GM23338 (cell line): ENCODE data around the gene GPR143. TPM values are rescaled to one million over a fixed set of nuclear protein-coding genes. Genes with fewer than 3 reads are reported as not detected.

Experiments used
- ATAC-seq: fragments of 200-7000 bp; cut with Tn5 transposase; 3 replicates; pipeline ENCODE4 v1.9.1; 2020
- DNase-seq: peaks from one replicate; pipeline ENCODE4 v3.0.0-alpha.2; 2015; ENCODE audit warnings: low spot score
- H2AFZ ChIP-seq: fragments of 200-600 bp; sonication (generic); 2 replicates; pipeline ENCODE4 v1.8.0; 2016; ENCODE audit warnings: antibody characterized with exemption, mild to moderate bottlenecking, moderate library complexity
- H3F3A ChIP-seq: fragments of 200-600 bp; sonication (generic); replicated peaks from 2 replicates; pipeline ENCODE4 v1.8.0; 2017; ENCODE audit warnings: antibody characterized with exemption, mixed run types, low read depth
- H3K27ac ChIP-seq: fragments of 200-600 bp; sonication (generic); 2 replicates; pipeline ENCODE4 v1.6.1; 2016; ENCODE audit warnings: low read depth
- H3K27me3 ChIP-seq: fragments of 200-600 bp; sonication (generic); 2 replicates; pipeline ENCODE4 v1.8.0; 2016; ENCODE audit warnings: mild to moderate bottlenecking, mixed run types, moderate library complexity; ENCODE audit not compliant: insufficient read depth
- H3K36me3 ChIP-seq: fragments of 200-600 bp; sonication (generic); 2 replicates; pipeline ENCODE4 v1.8.0; 2016; ENCODE audit warnings: mild to moderate bottlenecking; ENCODE audit not compliant: insufficient read depth
- H3K4me1 ChIP-seq: fragments of 200-600 bp; sonication (generic); 2 replicates; pipeline ENCODE4 v1.8.0; 2016; ENCODE audit warnings: mild to moderate bottlenecking, moderate library complexity; ENCODE audit not compliant: insufficient read depth
- H3K4me2 ChIP-seq: fragments of 200-600 bp; sonication (generic); 2 replicates; pipeline ENCODE4 v1.7.1; 2017; ENCODE audit warnings: mixed run types
- H3K4me3 ChIP-seq: fragments of 200-600 bp; sonication (generic); 2 replicates; pipeline ENCODE4 v1.6.1; 2016; ENCODE audit warnings: mixed run types
- H3K79me2 ChIP-seq: fragments of 200-600 bp; sonication (generic); replicated peaks from 2 replicates; pipeline ENCODE4 v1.8.0; 2017; ENCODE audit warnings: mild to moderate bottlenecking; ENCODE audit not compliant: insufficient read depth
- H3K9me2 ChIP-seq: fragments of 200-600 bp; sonication (generic); 2 replicates; pipeline ENCODE4 v1.8.0; 2017; ENCODE audit not compliant: insufficient read depth
- H4K20me1 ChIP-seq: fragments of 200-600 bp; sonication (generic); replicated peaks from 2 replicates; pipeline ENCODE4 v1.8.0; 2017; ENCODE audit warnings: mild to moderate bottlenecking; ENCODE audit not compliant: insufficient read depth
- H3K27ac Mint-ChIP-seq: 2 replicates; pipeline ENCODE4 v1.8.0; 2020; ENCODE audit warnings: inconsistent platforms, mild to moderate bottlenecking, moderate library complexity, mixed read lengths
- H3K27me3 Mint-ChIP-seq: 3 replicates; pipeline ENCODE4 v1.8.0; 2022; ENCODE audit warnings: low read depth, mild to moderate bottlenecking, moderate library complexity, mixed read lengths, inconsistent platforms; ENCODE audit not compliant: insufficient read depth, poor library complexity
- H3K36me3 Mint-ChIP-seq: 3 replicates; pipeline ENCODE4 v1.8.0; 2021; ENCODE audit warnings: low read depth, mild to moderate bottlenecking, inconsistent platforms, moderate library complexity, mixed read lengths
- H3K4me1 Mint-ChIP-seq: 3 replicates; pipeline ENCODE4 v1.8.0; 2020; ENCODE audit warnings: mild to moderate bottlenecking, inconsistent platforms, mixed read lengths
- H3K4me3 Mint-ChIP-seq: 3 replicates; pipeline ENCODE4 v1.8.0; 2021; ENCODE audit warnings: moderate library complexity, mild to moderate bottlenecking, inconsistent platforms, mixed read lengths
- H3K9me3 Mint-ChIP-seq: 3 replicates; pipeline ENCODE4 v1.8.0; 2020; ENCODE audit warnings: moderate library complexity, mild to moderate bottlenecking, inconsistent platforms, mixed read lengths
- CREB1 ChIP-seq: fragments of 250-450 bp; sonication (Bioruptor Pico); IDR thresholded peaks from 2 replicates; pipeline ENCODE4 v1.5.0; 2020; ENCODE audit warnings: low read depth, mild to moderate bottlenecking, moderate library complexity
- CTCF ChIP-seq, 2 experiments: fragments of 200-600 bp in 1 of 2; sonication (generic) in 1 of 2; conservative IDR thresholded peaks; 2 replicates each; pipeline versions ENCODE4 v1.5.1 to v1.6.1; 2016 to 2017; ENCODE audit warnings: antibody characterized with exemption in 2 of 2, low read depth in 2 of 2, mild to moderate bottlenecking in 2 of 2, moderate library complexity in 1 of 2
- EZH2 ChIP-seq: fragments of 200-600 bp; sonication (generic); IDR thresholded peaks from one replicate; pipeline ENCODE4 v1.8.0; 2017; ENCODE audit warnings: antibody characterized with exemption, mild to moderate bottlenecking, low read depth; ENCODE audit not compliant: unreplicated experiment
- EZH2phosphoT487 ChIP-seq: fragments of 200-600 bp; sonication (generic); IDR thresholded peaks from one replicate; pipeline ENCODE4 v1.8.1; 2018; ENCODE audit warnings: antibody characterized with exemption; ENCODE audit not compliant: unreplicated experiment
- JUNB ChIP-seq: IDR thresholded peaks from one replicate; pipeline ENCODE4 v1.6.1; 2016; ENCODE audit warnings: antibody characterized with exemption; ENCODE audit not compliant: unreplicated experiment
- POLR2AphosphoS5 ChIP-seq: IDR thresholded peaks from 2 replicates; pipeline ENCODE4 v1.6.1; 2016; ENCODE audit warnings: antibody characterized with exemption, low read depth
- REST ChIP-seq: IDR thresholded peaks from one replicate; pipeline ENCODE4 v1.6.1; 2018; ENCODE audit warnings: antibody characterized with exemption; ENCODE audit not compliant: unreplicated experiment
- STAT1 ChIP-seq: IDR thresholded peaks from one replicate; pipeline ENCODE4 v1.6.1; 2016; ENCODE audit warnings: antibody characterized with exemption; ENCODE audit not compliant: unreplicated experiment
- ZNF462 ChIP-seq: fragments of 250-450 bp; sonication (Bioruptor Pico); IDR thresholded peaks from 2 replicates; pipeline ENCODE4 v1.5.0; 2020; ENCODE audit warnings: mild to moderate bottlenecking, moderate library complexity
- polyA plus RNA-seq: library from polyadenylated mRNA; unstranded; fragments of >200 nt; fragmentation: Nextera tagmentation; extraction: Ambion mirVana; gene quantifications from 2 replicates; pipeline ENCODE4 v1.2.1, GENCODE V29; 2016
- total RNA-seq: library from RNA; depleted of rRNA; stranded (reverse); fragments of >200 nt; shearing (Covaris generic); gene quantifications from 2 replicates; pipeline ENCODE4 v1.2.3, GENCODE V29; 2014

The GPR143 gene
- total and polyA plus RNA-seq, 2 experiments from 2014 or later = 7.4 to 13.0 TPM

- no peak for ATAC-seq
Observed at GRCh38 chrX:9772943-9773342, 7.3 kb upstream of the GPR143 start.

More at GRCh38 chrX:9772943-9773342, 7.3 kb upstream of the GPR143 start:
- Mint-ChIP-seq H3K27me3 (peaks cover 4% of the 10 kb centered on the region), H3K36me3 (peaks cover 9% of the 10 kb centered on the region; the same call in 2 of the 3 replicates), H3K4me1 (peaks cover under 1% of the 10 kb centered on the region; the same call in 1 of the 3 replicates), H3K9me3 (no peaks in the 10 kb centered on the region), H3K27ac (no peak overlapping the region), H3K4me3 (no peak overlapping the region)
- Histone ChIP-seq H3K36me3 (no peaks in the 10 kb centered on the region), H3K79me2 (no peaks in the 10 kb centered on the region), H4K20me1 (no peaks in the 10 kb centered on the region), H3K27ac (no peak overlapping the region), H3F3A (no peaks in the 10 kb centered on the region), H3K9me2 (no peaks in the 10 kb centered on the region), H3K27me3 (no peaks in the 10 kb centered on the region), H3K4me1 (no peaks in the 10 kb centered on the region), H3K4me3 (no peak overlapping the region), H3K4me2 (no peak overlapping the region), H2AFZ (no peak overlapping the region)
- no peak for DNase-seq
- TF ChIP-seq CTCF (conservative IDR thresholded peaks at IDR 0.05; ENCODE audit: low read depth in 2 of 2) (no peak), EZH2 (no peak), ZNF462 (CRISPR knock-in tag) (no peak), REST (no peak), POLR2AphosphoS5 (no peak), EZH2phosphoT487 (no peak), STAT1 (no peak), JUNB (no peak), CREB1 (CRISPR knock-in tag) (no peak)
